Activated naive CD8-positive, alpha-beta T cell treated with anti-CD3 and anti-CD28 coated beads, Interleukin-2, amount 10 ng/mL, durations not matched to agents 7 days and 5 days (primary cell): ENCODE measurements around the gene AP5Z1. TPM values are rescaled to one million over a fixed set of nuclear protein-coding genes. Genes with fewer than 3 reads are reported as not detected.
"Not testable (repeated sequence)": the region's sequence is repeated elsewhere in the genome, so short reads cannot be mapped to it uniquely, and the experiment has no call there.

Experiments used
- ATAC-seq: fragments of 150-1000 bp; cut with Tn5 transposase; one replicate; pipeline ENCODE4 v1.10.0; 2021; ENCODE audit warnings: low read depth, moderate library complexity
- POLR2A ChIA-PET: fragments of 350-600 bp; sonication (Branson Sonifier 250); formaldehyde crosslinking; loops from one replicate; lab custom pipeline; 2021; ENCODE audit warnings: antibody characterized with exemption; lab: Charles Lee
- DNase-seq: peaks from one replicate; pipeline ENCODE4 v3.0.0; 2021
- H3K27ac Mint-ChIP-seq: one replicate; pipeline ENCODE4 v1.8.0; 2022; ENCODE audit warnings: mild to moderate bottlenecking, mixed read lengths
- H3K27me3 Mint-ChIP-seq: one replicate; pipeline ENCODE4 v1.8.0; 2022; ENCODE audit warnings: mild to moderate bottlenecking, moderate library complexity, mixed read lengths
- H3K36me3 Mint-ChIP-seq: one replicate; pipeline ENCODE4 v1.8.0; 2021; ENCODE audit warnings: mild to moderate bottlenecking, mixed read lengths
- H3K4me1 Mint-ChIP-seq: one replicate; pipeline ENCODE4 v1.8.0; 2021; ENCODE audit warnings: mixed read lengths
- H3K4me3 Mint-ChIP-seq: one replicate; pipeline ENCODE4 v1.8.0; 2022; ENCODE audit warnings: mild to moderate bottlenecking, moderate library complexity, mixed read lengths
- H3K9me3 Mint-ChIP-seq: one replicate; pipeline ENCODE4 v1.8.0; 2021; ENCODE audit warnings: mixed read lengths
- total RNA-seq, 2 experiments: library from RNA; stranded (reverse); gene quantifications; one replicate each; pipeline ENCODE4 v1.2.3, GENCODE V29; 2021

AP5Z1 gene
- total RNA-seq, 2 experiments from 2014 or later = 70.1 to 74.6 TPM

DNA sequence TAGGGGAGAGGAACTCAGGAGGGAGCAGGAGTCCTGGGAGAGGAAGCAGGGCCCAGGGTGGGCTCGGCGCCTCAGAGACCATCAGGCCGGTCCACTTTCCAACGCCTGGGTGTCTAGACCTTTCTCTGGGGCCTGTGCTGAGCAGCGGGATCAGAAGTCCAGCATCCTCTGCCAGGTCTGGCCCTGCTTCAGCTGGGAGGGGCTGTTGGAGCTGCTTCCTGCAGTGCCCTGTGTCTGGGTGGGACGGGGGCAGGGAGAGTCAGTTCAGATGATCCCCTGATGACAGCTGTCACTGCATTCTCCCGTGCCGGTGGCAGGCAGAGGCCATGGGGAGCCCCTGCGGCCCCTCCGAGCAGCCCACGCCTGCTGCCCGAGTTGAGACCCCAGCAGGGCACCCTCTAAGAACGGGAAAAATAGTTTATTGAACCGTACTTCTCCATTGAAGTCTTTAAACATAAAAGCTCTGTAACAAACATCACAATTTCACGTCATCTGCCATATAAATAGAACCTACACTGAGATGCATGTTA lies 23.3 kb downstream of the AP5Z1 start:
- H3K4me3 Mint-ChIP-seq = no peak overlapping the region
- ATAC-seq = no peak
- no peaks in the 10 kb centered on the region for H3K9me3 Mint-ChIP-seq
- no peak for DNase-seq
- peaks cover 8% of the 10 kb centered on the region for H3K4me1 Mint-ChIP-seq
- H3K27me3 Mint-ChIP-seq = no peaks in the 10 kb centered on the region
- POLR2A ChIA-PET = no interaction called here
- H3K36me3 Mint-ChIP-seq = peaks cover 5% of the 10 kb centered on the region
- no peak overlapping the region for H3K27ac Mint-ChIP-seq

DNA sequence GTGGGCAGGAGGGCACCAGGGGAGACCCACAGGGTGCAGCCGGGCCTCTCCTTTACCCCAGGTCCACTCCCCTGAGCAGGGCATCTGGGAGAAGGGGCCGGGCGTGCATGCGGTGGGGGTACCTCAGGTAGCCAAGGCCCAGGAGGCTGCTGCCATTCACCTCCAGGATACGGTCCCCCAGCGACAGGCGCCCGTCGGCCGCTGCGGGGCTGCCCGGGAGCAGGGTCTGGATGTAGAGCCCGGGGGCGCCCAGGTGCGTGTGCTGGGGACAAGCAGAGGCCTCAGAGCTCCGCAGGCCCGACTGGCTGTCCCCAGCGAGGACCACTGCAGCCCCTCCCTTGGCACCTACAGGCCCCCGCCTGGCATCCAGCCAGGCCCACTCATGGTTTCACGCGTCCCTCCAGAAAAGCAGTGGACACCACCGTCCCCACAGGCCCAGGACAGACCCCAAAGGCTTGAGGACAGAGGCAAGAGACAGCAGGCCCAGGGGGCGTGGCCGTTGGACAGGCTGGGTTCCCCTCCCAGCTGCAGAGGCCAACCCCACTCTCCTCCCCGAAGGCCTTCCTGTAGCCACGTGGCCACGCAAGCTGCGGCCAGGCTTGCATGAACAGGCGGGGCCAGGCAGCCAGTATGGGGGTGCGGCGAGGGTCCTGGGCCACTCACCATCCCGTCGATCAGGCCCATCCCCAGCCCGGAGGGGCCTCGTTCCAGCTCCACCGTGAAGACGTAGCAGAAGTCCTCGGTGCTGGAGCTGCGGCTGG lies 24.3 kb downstream of the AP5Z1 start:
- Mint-ChIP-seq H3K36me3 (no peaks in the 10 kb centered on the region), H3K27me3 (no peaks in the 10 kb centered on the region), H3K9me3 (no peaks in the 10 kb centered on the region), H3K4me3 (no peak overlapping the region), H3K4me1 (no peaks in the 10 kb centered on the region), H3K27ac (no peak overlapping the region)
- DNase-seq = no peak
- no peak for ATAC-seq
- POLR2A ChIA-PET = no interaction called here

DNA sequence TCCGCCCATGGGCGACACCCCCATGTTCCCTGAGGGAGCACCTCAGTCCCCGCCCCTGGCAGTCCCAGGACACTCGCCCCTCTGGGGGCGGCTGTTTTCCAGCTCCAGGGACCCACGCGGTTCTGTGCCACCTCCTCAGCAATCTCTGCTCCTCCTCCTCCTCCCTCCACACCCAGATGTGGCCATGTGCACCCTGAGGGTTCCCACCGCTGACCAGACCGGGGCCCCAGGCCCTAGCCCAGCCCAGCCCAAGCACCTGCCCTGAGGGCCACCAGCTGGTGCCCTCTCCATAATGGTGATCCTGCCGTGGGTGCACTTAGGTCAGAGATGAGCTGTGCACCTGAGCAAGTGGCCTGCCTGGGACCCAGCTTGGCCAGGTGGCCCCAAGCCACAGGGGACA lies 25.1 kb downstream of the AP5Z1 start:
- POLR2A ChIA-PET = no interaction called here
- no peaks in the 10 kb centered on the region for H3K9me3 Mint-ChIP-seq
- H3K36me3 Mint-ChIP-seq = no peaks in the 10 kb centered on the region
- DNase-seq (no peak), ATAC-seq (no peak)
- H3K4me3 Mint-ChIP-seq = no peak overlapping the region
- H3K27me3 Mint-ChIP-seq = no peaks in the 10 kb centered on the region
- H3K27ac Mint-ChIP-seq = no peak overlapping the region
- no peaks in the 10 kb centered on the region for H3K4me1 Mint-ChIP-seq

DNA sequence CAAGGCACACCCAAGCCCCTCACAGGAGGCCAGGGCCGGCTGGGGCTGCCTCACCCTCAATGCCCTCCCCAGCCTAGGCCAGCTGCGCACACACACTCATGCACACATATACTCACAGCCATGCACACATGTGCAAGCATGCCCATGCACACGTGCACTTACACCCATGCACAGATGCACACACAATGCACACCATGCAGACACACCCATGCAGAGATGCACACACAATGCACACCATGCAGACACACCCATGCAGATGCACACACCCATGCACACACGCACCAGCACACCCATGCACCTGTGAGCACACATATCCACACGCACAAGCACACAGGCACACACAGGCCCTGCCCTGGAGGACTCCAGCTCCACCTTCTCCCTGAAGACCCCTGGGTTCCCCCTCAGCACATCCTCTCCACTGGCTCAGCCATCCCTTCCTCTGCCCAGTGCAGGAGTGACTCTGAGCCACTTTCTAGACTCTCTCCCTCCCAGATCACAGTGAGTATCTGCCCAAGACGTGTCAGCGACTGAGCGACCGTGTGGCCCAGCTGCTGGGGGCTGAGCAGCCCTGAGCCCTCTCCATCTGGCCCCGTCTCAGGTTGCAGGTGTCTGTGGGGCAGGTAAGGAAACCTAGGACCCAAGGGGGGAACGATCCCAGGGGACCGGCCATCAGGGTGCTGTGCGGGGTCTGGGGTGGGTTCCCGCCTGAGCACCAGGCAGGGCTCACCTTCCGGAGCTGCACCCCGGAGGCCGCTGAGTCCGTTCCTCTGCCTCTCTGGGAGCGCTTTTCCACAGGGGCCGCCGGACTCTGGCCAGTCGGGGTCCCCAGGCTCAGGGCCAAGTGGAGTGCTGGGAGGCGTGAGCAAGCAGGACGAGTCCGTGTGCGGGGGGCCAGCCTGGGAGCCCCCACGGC lies 25.8 kb downstream of the AP5Z1 start:
- Mint-ChIP-seq H3K9me3 (no peaks in the 10 kb centered on the region), H3K27ac (no peak overlapping the region), H3K4me1 (no peaks in the 10 kb centered on the region), H3K27me3 (peaks cover 1% of the 10 kb centered on the region), H3K4me3 (no peak overlapping the region), H3K36me3 (no peaks in the 10 kb centered on the region)
- ATAC-seq (no peak), DNase-seq (no peak)
- POLR2A ChIA-PET = no interaction called here

DNA sequence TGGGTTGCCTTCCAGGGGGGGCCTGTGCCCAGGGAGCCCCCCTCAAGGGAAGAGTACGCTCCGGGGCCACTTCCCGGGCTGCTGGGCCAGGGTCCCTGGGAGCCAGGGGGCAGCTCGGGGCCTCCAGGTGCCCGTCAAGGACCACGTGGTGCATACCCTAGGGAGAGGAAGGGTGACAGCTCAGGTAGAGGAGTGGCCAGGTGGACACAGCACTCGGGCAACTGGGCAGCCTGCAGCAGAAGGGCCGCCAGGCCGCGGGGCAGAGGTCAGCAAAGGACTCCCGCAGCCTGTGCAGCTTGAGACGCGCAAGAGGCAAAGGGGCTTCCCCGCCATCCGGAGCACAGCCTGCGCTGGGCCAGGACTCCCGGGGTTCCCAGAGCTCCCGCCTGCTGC lies 26.4 kb downstream of the AP5Z1 start:
- Mint-ChIP-seq H3K27me3 (peaks cover 6% of the 10 kb centered on the region), H3K27ac (no peak overlapping the region), H3K36me3 (no peaks in the 10 kb centered on the region), H3K4me3 (no peak overlapping the region), H3K9me3 (no peaks in the 10 kb centered on the region), H3K4me1 (no peaks in the 10 kb centered on the region)
- POLR2A ChIA-PET = no interaction called here
- ATAC-seq = no peak
- DNase-seq = no peak

DNA sequence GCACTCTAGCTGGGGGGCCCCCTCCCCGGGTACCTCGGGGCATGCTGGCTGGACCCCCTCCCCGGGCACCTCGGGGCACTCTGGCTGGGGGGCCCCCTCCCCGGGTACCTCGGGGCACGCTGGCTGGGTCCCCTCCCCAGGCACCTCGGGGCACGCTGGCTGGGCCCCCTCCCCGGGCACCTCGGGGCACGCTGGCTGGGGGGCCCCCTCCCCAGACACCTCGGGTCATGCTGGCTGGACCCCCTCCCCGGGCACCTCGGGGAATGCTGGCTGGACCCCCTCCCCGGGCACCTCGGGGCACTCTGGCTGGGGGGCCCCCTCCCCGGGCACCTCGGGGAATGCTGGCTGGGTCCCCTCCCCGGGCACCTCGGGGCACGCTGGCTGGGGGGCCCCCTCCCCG lies 27.2 kb downstream of the AP5Z1 start:
- peaks cover 11% of the 10 kb centered on the region for H3K27me3 Mint-ChIP-seq
- ATAC-seq, H3K4me3 Mint-ChIP-seq, DNase-seq, H3K36me3 Mint-ChIP-seq, H3K27ac Mint-ChIP-seq, POLR2A ChIA-PET, H3K9me3 Mint-ChIP-seq, H3K4me1 Mint-ChIP-seq: not testable (repeated sequence)

DNA sequence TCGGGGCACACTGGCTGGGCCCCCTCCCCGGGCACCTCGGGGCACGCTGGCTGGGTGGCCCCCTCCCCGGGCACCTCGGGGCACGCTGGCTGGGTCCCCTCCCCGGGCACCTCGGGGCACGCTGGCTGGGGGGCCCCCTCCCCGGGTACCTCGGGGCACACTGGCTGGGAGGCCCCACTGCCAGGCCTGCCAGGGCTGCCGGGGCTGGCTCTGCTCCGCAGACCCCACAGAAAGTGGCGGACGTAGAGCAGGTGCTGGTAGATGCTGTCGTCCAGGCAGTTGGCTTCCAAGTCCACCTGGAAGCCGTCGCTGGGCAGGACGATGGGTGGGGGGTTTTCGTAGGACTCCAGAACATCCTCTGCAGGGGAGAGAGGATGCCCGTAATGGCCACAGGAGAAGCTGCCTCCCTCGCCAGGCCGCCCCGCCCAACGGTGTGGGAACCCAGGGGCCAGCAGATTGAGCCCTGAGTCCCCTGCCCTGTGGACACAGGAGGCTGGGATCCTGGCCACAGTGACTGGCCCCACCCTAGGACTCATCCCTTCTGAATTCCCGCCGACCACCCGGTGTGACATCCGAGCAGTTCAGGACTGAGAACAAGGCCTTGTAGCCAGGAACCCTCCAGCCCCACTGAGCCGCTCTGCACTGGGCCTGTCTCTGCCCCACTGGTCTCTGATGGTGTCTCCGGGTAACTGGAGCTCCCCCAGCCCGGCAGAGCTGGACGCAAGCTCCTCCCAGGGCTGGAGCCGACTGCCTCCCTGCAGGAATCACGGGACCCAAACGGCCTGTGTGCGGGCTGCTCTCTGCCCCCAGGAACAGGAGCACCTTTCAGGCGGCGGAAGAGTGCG lies 28.2 kb downstream of the AP5Z1 start:
- peaks cover 20% of the 10 kb centered on the region for H3K27me3 Mint-ChIP-seq
- ATAC-seq (no peak), DNase-seq (no peak)
- H3K36me3 Mint-ChIP-seq = no peaks in the 10 kb centered on the region
- no peaks in the 10 kb centered on the region for H3K4me1 Mint-ChIP-seq
- H3K27ac Mint-ChIP-seq = no peak overlapping the region
- POLR2A ChIA-PET = no interaction called here
- no peak overlapping the region for H3K4me3 Mint-ChIP-seq
- no peaks in the 10 kb centered on the region for H3K9me3 Mint-ChIP-seq

DNA sequence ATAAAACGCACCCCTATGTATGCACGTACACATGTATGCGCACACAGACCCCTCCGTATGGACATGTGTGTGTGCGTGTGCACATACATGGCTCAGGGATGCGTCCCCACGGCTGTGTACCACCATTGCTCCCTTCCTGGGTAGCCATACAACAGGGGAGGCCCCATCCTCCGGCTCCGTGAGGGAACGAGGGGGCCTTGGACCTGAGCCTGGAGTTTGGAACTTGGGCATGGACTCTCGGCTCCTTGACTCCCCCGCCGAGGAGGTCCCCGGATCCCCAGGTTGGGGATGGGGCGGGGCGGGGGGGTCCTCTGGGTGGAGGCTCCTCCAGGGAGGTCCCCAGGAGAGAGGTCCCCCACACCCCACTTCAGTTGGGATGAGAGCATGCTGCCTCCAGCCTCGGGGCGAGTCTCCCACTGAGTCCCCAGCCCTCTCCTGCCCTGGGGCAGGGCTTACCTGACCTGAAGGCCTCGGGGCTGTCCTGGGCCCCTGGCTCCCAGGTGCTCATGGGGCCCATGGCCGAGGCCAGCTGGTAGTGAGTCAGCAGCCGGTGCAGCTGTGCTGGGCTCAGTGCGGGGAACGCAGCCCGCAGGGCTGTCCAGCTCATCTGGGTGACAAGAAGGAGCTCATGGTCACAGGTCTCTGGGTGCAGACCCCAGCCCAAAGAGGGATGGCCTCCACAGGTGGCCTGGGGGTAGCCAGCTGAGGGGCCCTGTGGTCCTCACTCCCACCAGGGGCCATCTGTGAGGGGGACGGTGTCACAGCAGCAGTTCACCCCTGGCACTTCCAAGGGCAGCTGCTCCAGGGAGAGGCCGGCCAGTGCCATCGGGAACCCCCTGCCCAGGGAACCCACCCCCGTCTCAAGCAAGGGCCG lies 29.9 kb downstream of the AP5Z1 start:
- Mint-ChIP-seq H3K36me3 (no peaks in the 10 kb centered on the region), H3K9me3 (no peaks in the 10 kb centered on the region), H3K27me3 (peaks cover 27% of the 10 kb centered on the region), H3K27ac (no peak overlapping the region), H3K4me3 (no peak overlapping the region), H3K4me1 (peaks cover 5% of the 10 kb centered on the region)
- DNase-seq (no peak), ATAC-seq (no peak)
- POLR2A ChIA-PET = no interaction called here

DNA sequence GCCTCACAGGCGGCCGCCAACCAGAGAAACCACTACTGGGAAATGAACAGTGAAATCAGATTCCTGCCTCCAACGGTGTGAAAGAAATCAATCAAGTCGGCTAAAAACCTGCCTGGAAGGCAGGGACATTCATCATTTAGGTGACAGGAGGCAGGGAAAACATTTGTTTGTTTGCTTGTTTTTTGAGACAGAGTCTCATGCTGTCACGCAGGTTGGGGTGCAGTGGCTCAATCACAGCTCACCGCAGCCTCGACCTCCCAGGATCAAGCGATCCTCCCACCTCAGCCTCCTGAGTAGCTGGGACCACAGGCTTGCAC lies 30.5 kb downstream of the AP5Z1 start:
- no peaks in the 10 kb centered on the region for H3K36me3 Mint-ChIP-seq
- no peak overlapping the region for H3K27ac Mint-ChIP-seq
- peaks cover 5% of the 10 kb centered on the region for H3K4me1 Mint-ChIP-seq
- no peak for DNase-seq
- no peaks in the 10 kb centered on the region for H3K9me3 Mint-ChIP-seq
- no peak for ATAC-seq
- H3K27me3 Mint-ChIP-seq = peaks cover 27% of the 10 kb centered on the region
- no peak overlapping the region for H3K4me3 Mint-ChIP-seq
- POLR2A ChIA-PET = no interaction called here

DNA sequence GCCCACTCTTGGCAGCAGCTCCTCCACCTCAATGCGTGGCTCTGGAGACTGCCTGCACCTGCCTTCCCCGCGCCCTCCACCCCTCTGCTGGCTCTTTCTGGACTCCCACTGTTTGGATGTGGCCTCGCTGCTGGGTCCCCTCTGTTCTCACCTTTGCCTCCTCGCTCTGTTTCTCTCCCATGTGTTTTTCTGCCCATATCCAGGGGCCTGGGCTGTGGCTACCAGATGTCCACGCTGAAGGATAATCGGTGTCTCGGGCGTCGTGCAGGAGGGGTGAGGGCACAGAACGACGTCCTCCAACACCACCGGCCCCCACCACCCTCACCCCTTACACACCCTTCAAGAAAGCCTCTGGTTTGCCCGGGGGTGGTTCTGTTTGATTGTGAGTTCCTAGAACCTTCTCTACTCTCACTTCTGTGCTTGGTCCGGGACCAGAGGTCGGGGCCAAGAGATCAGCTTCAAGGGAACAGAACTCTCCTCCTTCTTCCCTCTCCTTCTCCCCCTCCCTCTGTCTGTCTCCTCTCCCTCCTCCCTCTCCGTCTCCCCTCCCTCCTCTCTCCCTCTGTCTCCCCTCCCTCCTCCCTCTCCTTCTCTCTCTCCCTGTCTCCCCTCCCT lies 31.7 kb downstream of the AP5Z1 start:
- no peak for DNase-seq
- Mint-ChIP-seq H3K9me3 (no peaks in the 10 kb centered on the region), H3K4me3 (no peak overlapping the region), H3K36me3 (no peaks in the 10 kb centered on the region), H3K27me3 (peaks cover 27% of the 10 kb centered on the region), H3K27ac (no peak overlapping the region), H3K4me1 (peaks cover 5% of the 10 kb centered on the region)
- POLR2A ChIA-PET = no interaction called here
- ATAC-seq = no peak

DNA sequence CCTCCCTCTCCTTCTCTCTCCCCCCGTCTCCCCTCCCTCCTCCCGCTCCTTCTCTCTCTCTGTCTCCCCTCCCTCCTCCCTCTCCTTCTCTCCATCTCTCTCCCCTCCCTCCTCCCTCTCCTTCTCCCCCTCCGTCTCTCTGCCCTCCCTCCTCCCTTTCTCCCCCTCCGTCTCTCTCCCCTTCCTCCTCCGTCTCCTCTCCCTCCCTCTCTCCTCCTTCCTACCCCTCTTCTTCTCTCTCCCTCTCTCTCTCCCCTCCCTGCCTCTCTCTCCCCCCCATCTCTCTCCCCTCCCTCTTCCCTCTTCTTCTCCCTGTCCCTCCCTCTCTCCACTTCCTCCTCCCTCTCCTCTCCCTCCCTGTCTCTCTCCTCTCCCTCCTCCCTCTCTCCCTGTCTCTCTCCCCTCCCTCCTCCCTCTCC lies 32.2 kb downstream of the AP5Z1 start:
- Mint-ChIP-seq H3K36me3 (no peaks in the 10 kb centered on the region), H3K27me3 (peaks cover 27% of the 10 kb centered on the region), H3K27ac (no peak overlapping the region), H3K4me1 (peaks cover 5% of the 10 kb centered on the region), H3K9me3 (peaks cover 1% of the 10 kb centered on the region), H3K4me3 (no peak overlapping the region)
- DNase-seq (no peak), ATAC-seq (no peak)
- POLR2A ChIA-PET = no interaction called here

DNA sequence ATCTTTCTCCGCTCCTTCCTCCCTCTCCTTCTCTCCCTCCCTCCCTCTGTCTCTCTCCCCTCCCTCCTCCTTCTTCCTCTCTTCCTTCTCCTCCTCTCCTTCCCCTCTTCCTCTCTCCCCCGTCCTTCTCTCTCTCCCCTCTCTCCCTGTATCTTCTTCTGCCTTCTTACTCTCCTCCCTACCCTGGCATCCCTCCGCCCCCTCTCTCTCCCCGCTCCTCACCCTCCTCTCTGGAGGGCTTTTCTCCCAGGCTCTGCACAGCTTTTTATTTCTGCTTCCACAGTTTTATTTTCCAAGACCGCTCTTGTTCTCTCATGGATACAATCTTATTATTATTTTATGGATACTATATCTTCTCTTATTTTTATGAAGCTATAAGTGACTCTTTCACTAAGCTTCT lies 32.6 kb downstream of the AP5Z1 start:
- Mint-ChIP-seq H3K9me3 (peaks cover 3% of the 10 kb centered on the region), H3K27me3 (peaks cover 28% of the 10 kb centered on the region), H3K36me3 (no peaks in the 10 kb centered on the region), H3K4me1 (peaks cover 5% of the 10 kb centered on the region), H3K4me3 (no peak overlapping the region), H3K27ac (no peak overlapping the region)
- DNase-seq = no peak
- no peak for ATAC-seq
- POLR2A ChIA-PET = no interaction called here
